ENCODE data around the gene TIFAB.

Gene TIFAB

GRCh38 chr5:135494196-135494595 lies 42.0 kb upstream of the TIFAB start:
- Histone ChIP-seq H3K9me3 (ENCODE audit: insufficient read depth, low read length, severe bottlenecking) (no peaks in the 10 kb centered on the region), H3K4me1 (ENCODE audit: insufficient read depth, low read length) (no peaks in the 10 kb centered on the region), H2AFZ (ENCODE audit: low read depth, low read length) (no peak overlapping the region), H3K27ac (ENCODE audit: low read length) (no peak overlapping the region), H3K9ac (ENCODE audit: low read depth, low read length) (no peak overlapping the region), H3K79me2 (ENCODE audit: insufficient read depth, low read length) (no peaks in the 10 kb centered on the region), H4K20me1 (ENCODE audit: insufficient read depth, low read length) (no peaks in the 10 kb centered on the region; the same call in 1 of the 2 replicates), H3K4me2 (ENCODE audit: insufficient read depth, low read length) (no peak overlapping the region), H3K4me3 (ENCODE audit: low read depth in 1 of 2, low read length in 2 of 2) (no peak overlapping the region), H3K36me3 (ENCODE audit: insufficient read depth, low read length) (no peaks in the 10 kb centered on the region), H3K27me3 (ENCODE audit: insufficient read depth, low read length, poor library complexity) (peaks cover 23% of the 10 kb centered on the region)
- TF ChIP-seq CTCF (IDR thresholded peaks at IDR 0.05; ENCODE audit: borderline replicate concordance, extremely low read depth, low read length, poor library complexity, severe bottlenecking) = no peak
- TF ChIP-seq EZH2 (IDR thresholded peaks at IDR 0.05; ENCODE audit: borderline replicate concordance, low read depth, low read length, severe bottlenecking) = no peak
- DNase-seq = no peak
- no peak for ATAC-seq (ENCODE audit: insufficient read depth, low read depth)

GRCh38 chr5:135493406-135494180 lies 41.4 kb upstream of the TIFAB start:
- peaks cover 19% of the 10 kb centered on the region for H3K27me3 ChIP-seq (ENCODE audit: insufficient read depth, low read length, poor library complexity)
- no peak overlapping the region for H3K4me2 ChIP-seq (ENCODE audit: insufficient read depth, low read length)

GRCh38 chr5:135492319-135492626 lies 40.1 kb upstream of the TIFAB start:
- H4K20me1 ChIP-seq (ENCODE audit: insufficient read depth, low read length) = no peaks in the 10 kb centered on the region; the same call in 1 of the 2 replicates
- H3K79me2 ChIP-seq (ENCODE audit: insufficient read depth, low read length) = no peaks in the 10 kb centered on the region
- no peaks in the 10 kb centered on the region for H3K36me3 ChIP-seq (ENCODE audit: insufficient read depth, low read length)
- no peak overlapping the region for H3K4me2 ChIP-seq (ENCODE audit: insufficient read depth, low read length)
- H3K9me3 ChIP-seq (ENCODE audit: insufficient read depth, low read length, severe bottlenecking) = no peaks in the 10 kb centered on the region
- H3K27me3 ChIP-seq (ENCODE audit: insufficient read depth, low read length, poor library complexity) = peaks cover 15% of the 10 kb centered on the region
- no peak overlapping the region for H2AFZ ChIP-seq (ENCODE audit: low read depth, low read length)
- H3K4me3 ChIP-seq (ENCODE audit: low read depth in 1 of 2, low read length in 2 of 2) = no peak overlapping the region
- no peak for ATAC-seq (ENCODE audit: insufficient read depth, low read depth)
- H3K9ac ChIP-seq (ENCODE audit: low read depth, low read length) = no peak overlapping the region
- TF ChIP-seq EZH2 (IDR thresholded peaks at IDR 0.05; ENCODE audit: borderline replicate concordance, low read depth, low read length, severe bottlenecking) = no peak
- TF ChIP-seq CTCF (IDR thresholded peaks at IDR 0.05; ENCODE audit: borderline replicate concordance, extremely low read depth, low read length, poor library complexity, severe bottlenecking) = no peak
- no peak for DNase-seq
- H3K4me1 ChIP-seq (ENCODE audit: insufficient read depth, low read length) = no peaks in the 10 kb centered on the region
- H3K27ac ChIP-seq (ENCODE audit: low read length) = no peak overlapping the region

More at GRCh38 chr5:135493406-135494180, 41.4 kb upstream of the TIFAB start:
- no peaks in the 10 kb centered on the region for H3K36me3 ChIP-seq (ENCODE audit: insufficient read depth, low read length)
- no peak overlapping the region for H2AFZ ChIP-seq (ENCODE audit: low read depth, low read length)
- H3K9ac ChIP-seq (ENCODE audit: low read depth, low read length) = no peak overlapping the region
- H3K9me3 ChIP-seq (ENCODE audit: insufficient read depth, low read length, severe bottlenecking) = no peaks in the 10 kb centered on the region
- TF ChIP-seq EZH2 (IDR thresholded peaks at IDR 0.05; ENCODE audit: borderline replicate concordance, low read depth, low read length, severe bottlenecking) (no peak), CTCF (IDR thresholded peaks at IDR 0.05; ENCODE audit: borderline replicate concordance, extremely low read depth, low read length, poor library complexity, severe bottlenecking) (no peak)
- no peak overlapping the region for H3K27ac ChIP-seq (ENCODE audit: low read length)
- no peaks in the 10 kb centered on the region for H3K4me1 ChIP-seq (ENCODE audit: insufficient read depth, low read length)
- no peak for DNase-seq
- H3K4me3 ChIP-seq (ENCODE audit: low read depth in 1 of 2, low read length in 2 of 2) = no peak overlapping the region
- ATAC-seq (ENCODE audit: insufficient read depth, low read depth) = no peak
- no peaks in the 10 kb centered on the region; the same call in 1 of the 2 replicates for H4K20me1 ChIP-seq (ENCODE audit: insufficient read depth, low read length)
- H3K79me2 ChIP-seq (ENCODE audit: insufficient read depth, low read length) = no peaks in the 10 kb centered on the region

All from DND-41 (cell line).